ENCODE data around the gene ATP8B1. TPM values are rescaled to one million over a fixed set of nuclear protein-coding genes. Genes with fewer than 3 reads are reported as not detected.
A peak's percentile ranks its signal among the peaks of the same experiment; 100 is the strongest.
"Not testable (repeated sequence)": the region's sequence is repeated elsewhere in the genome, so short reads cannot be mapped to it uniquely, and the experiment has no call there.

Gene ATP8B1
- total RNA-seq, 1 donor from 2014 or later = 5.7 TPM

GRCh38 chr18:57737400-57738060 lies 65.6 kb downstream of the ATP8B1 start:
- FAIRE-seq (no peak), DNase-seq (ENCODE audit: low spot score in 2 of 2) (no peak)

GRCh38 chr18:57735042-57735441 lies 68.1 kb downstream of the ATP8B1 start:
- FAIRE-seq; DNase-seq (ENCODE audit: low spot score in 2 of 2): not testable (repeated sequence)

DNA sequence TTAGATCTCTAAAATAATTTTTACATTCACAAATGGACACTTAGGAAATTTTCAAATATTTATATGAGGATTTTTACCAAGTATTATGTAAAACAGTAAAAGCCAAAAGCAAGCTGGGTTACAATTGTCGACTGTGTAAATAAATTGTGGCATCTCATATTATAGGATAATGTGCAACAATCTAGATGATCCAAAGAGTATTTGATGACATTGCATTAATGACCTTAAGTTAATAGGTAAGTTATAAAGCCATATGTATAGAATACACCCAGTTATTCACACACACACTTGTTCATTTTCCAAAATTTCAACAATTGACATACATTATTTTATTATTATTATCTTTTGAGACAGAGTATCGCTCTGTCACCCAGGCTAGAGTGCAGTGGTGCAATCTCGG lies 69.3 kb downstream of the ATP8B1 start:
- DNase-seq (ENCODE audit: low spot score in 2 of 2) = no peak
- FAIRE-seq = no peak

DNA sequence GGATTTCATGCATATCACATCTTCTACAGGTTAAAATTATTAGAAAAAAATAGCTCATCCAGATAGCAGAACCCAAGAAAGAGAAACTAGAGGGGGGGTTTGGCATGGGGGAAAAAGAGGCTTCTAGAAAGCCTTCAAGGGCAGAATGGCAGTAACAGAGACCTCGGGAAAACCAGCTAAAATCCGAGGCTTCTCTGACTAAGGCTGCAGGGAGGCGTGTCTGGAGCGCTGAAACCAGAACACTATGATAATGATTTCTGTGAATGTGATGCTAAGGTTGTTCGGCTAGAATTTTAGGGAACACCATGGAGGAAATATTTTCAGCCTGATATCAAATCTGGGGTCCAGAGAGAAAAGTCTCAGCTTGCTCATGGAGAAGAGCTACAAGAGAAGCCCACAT lies 73.0 kb downstream of the ATP8B1 start:
- FAIRE-seq (no peak), DNase-seq (ENCODE audit: low spot score in 2 of 2) (no peak)

DNA sequence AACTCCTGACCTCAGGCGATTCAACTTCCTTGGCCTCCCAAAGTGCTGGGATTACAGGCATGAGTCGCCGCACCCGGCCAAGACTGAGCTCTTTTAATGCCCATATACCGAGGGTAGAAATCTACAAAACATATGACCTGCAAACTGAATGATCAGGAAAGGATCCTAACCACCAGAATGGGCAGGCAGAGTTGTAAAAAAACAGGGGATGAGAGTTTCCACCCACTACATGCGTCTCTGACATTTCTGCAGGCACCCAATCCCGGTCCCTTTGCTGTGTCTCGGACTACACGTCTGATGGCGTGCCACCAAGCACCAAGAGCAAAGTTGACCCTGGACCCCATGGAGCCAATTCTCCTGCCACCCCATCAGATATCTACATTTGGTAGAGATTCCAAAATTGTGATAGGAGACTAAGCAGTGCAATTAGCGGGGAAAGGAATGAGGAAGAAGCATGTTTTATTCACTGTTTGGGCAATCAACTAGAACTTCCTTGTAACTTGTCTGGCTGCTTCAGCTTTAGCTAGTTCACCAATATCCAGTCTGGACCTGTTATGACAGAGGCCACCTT lies 74.1 kb downstream of the ATP8B1 start:
- FAIRE-seq (no peak), DNase-seq (ENCODE audit: low spot score in 2 of 2) (no peak)

DNA sequence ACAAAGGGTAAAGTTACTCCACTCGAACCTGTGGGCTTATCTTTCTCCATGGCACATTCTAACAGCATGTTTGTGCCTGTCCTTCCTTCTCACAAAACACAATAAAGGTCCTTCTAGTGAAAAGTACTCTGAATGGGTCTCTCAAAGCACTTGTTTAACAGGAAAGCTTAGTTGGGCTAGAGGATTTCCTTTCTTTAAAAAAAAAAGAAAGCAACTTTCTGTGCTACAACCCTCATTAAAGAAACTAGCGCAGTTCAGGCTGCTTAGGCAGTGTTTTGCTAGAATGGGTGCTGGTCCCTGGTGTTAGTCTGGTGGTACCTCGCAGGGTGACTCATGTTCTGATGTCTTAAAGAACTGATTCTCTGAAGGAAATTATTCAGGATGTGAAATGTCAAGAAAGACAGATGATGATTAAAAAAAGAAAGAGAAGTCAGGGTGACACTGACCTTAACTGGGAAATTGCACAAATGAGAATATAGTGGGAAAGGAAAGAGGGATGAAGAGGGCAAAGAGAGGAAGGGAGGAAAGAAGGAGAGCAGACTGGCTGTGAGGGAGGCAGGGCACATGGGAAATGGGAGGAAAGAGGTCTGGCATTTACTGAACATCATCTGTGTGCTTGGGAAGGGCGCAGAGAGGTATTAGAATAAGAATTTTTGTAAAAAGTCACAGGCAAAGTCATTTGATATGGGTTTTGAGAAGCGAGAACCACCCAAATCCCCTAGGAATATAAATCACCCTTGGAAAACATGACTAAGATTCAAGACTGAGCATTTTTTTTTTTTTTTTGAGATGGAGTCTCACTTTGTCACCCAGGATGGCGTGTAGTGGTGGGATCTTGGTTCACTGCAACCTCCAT lies 74.9 kb downstream of the ATP8B1 start:
- no peak for FAIRE-seq
- no peak for DNase-seq (ENCODE audit: low spot score in 2 of 2)

GRCh38 chr18:57719211-57719935 lies 83.7 kb downstream of the ATP8B1 start:
- not testable (repeated sequence) for FAIRE-seq; DNase-seq (ENCODE audit: low spot score in 2 of 2)

GRCh38 chr18:57716549-57716948 lies 86.6 kb downstream of the ATP8B1 start:
- DNase-seq (ENCODE audit: low spot score in 2 of 2) (no peak), FAIRE-seq (no peak)

GRCh38 chr18:57715671-57716070 lies 87.4 kb downstream of the ATP8B1 start:
- FAIRE-seq (no peak), DNase-seq (ENCODE audit: low spot score in 2 of 2) (no peak)

DNA sequence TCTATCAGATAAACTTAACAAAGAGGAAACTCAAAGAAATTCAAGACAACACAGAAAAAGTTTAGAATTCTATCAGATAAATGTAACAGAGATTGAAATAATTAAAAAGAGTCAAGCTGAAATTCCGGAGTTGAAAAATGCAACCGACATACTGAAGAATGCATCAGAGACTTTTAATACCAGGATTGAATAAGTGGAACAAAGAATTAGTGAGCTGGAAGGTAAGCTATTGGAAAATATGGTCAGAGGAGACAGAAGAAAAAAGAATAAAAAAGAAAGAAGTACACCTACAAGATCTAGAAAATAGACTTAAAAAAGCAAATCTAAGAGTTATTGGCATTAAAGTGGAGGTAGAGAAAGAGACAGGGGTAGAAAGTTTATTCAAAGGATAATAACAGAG lies 88.0 kb downstream of the ATP8B1 start:
- FAIRE-seq = no peak

DNA sequence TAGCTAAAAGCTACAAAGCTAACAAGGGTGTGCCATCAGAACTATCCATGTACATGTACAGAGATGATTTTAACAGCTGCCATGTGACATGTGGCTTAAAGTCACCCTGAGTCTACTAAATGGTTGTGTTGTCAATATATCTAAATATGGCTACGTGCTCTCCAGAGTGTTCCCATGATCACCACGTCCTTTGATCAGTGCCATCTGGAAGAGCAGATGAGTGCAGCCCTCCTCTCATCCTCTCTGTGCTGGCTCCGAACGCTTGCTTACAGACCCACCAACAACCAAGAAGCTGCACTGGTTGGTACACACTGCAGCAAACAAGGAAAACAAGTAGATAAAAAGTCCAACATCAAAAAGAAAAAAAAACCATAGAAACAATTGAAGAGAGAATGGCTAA lies 92.9 kb downstream of the ATP8B1 start:
- no peak for DNase-seq (ENCODE audit: low spot score in 2 of 2)
- FAIRE-seq = no peak

More for the DNA sequence above, 88.0 kb downstream of the ATP8B1 start:
- DNase-seq (ENCODE audit: low spot score in 2 of 2) = no peak

- no peak for DNase-seq (ENCODE audit: low spot score in 2 of 2)
- no peak for FAIRE-seq
These were observed 93.8 kb downstream of the ATP8B1 start for GRCh38 chr18:57709335-57709734.

GRCh38 chr18:57708288-57708687 lies 94.8 kb downstream of the ATP8B1 start:
- no peak for DNase-seq (ENCODE audit: low spot score in 2 of 2)
- FAIRE-seq = no peak

DNA sequence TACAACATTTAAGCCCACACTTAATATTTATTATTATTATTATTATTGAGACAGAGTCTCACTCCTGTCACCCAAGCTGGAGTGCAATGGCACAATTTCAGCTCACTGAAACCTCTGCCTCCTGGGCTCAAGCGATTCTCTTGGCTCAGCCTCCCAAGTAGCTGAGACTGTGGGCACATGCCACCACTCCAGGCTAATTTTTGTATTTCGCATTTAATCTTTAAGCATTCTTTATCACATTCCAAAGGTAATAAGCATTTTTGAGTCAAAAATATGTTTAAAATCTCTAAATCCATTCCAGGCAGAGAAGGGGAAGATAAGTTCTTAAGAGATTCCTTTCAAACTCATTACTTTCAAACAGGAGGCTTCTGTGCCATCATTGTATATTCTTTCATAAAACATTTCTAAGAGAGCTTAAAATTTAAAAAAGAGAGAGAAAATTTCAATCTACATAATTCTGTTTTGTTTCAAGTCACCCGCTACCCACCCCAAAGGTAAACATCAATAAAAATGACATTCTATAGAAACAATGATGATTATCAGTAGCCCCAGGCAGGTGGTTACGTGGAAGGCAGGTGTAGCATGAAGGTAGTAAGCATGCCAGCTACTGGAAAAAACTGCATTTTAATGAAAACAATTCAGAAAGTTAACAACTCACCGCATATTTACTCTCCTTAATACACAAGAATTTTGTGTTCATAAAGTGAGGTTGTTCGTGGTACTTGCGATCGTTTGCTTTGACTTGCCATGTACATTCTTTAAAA lies 97.1 kb downstream of the ATP8B1 start:
- DNase-seq (ENCODE audit: low spot score in 2 of 2) (no peak), FAIRE-seq (no peak)

DNA sequence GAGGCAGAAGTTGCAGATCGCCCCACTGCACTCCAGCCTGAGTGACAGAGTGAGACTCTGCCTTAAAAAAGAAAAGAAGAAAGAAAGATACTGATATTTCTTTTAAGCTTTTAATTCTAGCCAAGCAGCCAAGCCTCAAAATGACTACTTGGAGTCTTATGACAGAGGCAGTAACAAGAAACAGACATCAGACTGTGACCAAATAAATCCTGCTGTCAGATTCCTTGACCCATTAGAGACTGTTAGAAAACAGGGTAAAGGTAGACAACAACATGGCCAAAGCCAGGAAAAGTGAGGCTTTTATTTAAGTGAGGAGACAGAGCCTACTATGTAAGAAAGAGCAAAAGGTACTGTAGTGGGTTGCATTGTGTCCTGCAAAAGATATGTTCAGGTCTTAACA lies 98.1 kb downstream of the ATP8B1 start:
- FAIRE-seq = no peak
- DNase-seq (ENCODE audit: low spot score in 2 of 2) = no peak

GRCh38 chr18:57698571-57699276 lies 104.4 kb downstream of the ATP8B1 start:
- FAIRE-seq = no peak
- DNase-seq (ENCODE audit: low spot score in 2 of 2) = peak in 1 of 2 donors; percentile 22

- no peak for DNase-seq (ENCODE audit: low spot score in 2 of 2)
- FAIRE-seq = no peak
These were observed 105.7 kb downstream of the ATP8B1 start for GRCh38 chr18:57697426-57697825.

DNA sequence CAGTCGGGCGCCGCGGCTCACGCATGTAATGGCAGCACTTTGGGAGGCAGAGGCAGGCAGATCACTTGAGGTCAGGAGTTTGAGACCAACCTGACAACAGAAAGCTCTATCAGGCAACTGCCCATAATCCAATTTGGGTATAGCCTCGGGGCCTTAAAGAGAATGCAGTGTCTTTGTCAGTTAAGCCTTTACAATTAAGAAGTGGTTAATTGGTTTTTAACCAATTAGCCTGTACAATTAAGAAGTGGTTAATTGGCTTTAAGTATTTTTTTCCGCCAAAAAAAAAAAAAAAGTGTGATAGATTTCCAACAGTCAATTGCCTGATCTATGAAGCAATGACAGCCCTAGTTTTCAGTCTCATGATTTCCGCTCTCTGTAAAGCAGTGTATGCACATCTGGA lies 106.8 kb downstream of the ATP8B1 start:
- DNase-seq (ENCODE audit: low spot score in 2 of 2) (no peak), FAIRE-seq (no peak)

- FAIRE-seq = no peak
- DNase-seq (ENCODE audit: low spot score in 2 of 2) = no peak
These were observed 111.8 kb downstream of the ATP8B1 start for GRCh38 chr18:57691363-57691762.

Measured in frontal cortex (tissue), 4 donors.